HTR-8/SVneo (cell line): ENCODE results near the gene ZNF181.
A peak's percentile ranks its signal among the peaks of the same experiment; 100 is the strongest.
"Not testable (repeated sequence)": the region's sequence is repeated elsewhere in the genome, so short reads cannot be mapped to it uniquely, and the experiment has no call there.

Source experiments
- DNase-seq: peaks from one replicate; pipeline ENCODE4 v3.0.0; 2011; ENCODE audit warnings: low spot score, mixed read lengths; ENCODE audit not compliant: insufficient read length
- FAIRE-seq: peaks from 2 replicates; lab custom pipeline; 2011; peaks lifted over from hg19 to GRCh38; lab: Jason Lieb, UNC

Gene ZNF181

GRCh38 chr19:34733746-34734536 lies at the start of gene ZNF181:
Gene ZNF181, plus strand, starts transcription at chr19:34734243. Its CDS starts 795 bp downstream, at chr19:34735038.
- FAIRE-seq (peak; percentile 20), DNase-seq (peak; percentile 90)

- peak; percentile 51 for FAIRE-seq
- not testable (repeated sequence) for DNase-seq
Measured at GRCh38 chr19:34685266-34685665, 48.8 kb upstream of the ZNF181 start.

- DNase-seq (no peak), FAIRE-seq (no peak)
Measured at GRCh38 chr19:34686455-34686854, 47.6 kb upstream of the ZNF181 start.

- FAIRE-seq (no peak), DNase-seq (no peak)
Measured at GRCh38 chr19:34687348-34687747, 46.7 kb upstream of the ZNF181 start.

- DNase-seq (no peak), FAIRE-seq (no peak)
Measured at GRCh38 chr19:34688592-34688991, 45.5 kb upstream of the ZNF181 start.

- no peak for FAIRE-seq
- no peak for DNase-seq
Measured at GRCh38 chr19:34690372-34690771, 43.7 kb upstream of the ZNF181 start.

- DNase-seq (no peak), FAIRE-seq (no peak)
Measured at GRCh38 chr19:34692549-34692948, 41.5 kb upstream of the ZNF181 start.

GRCh38 chr19:34707661-34708060 lies 26.4 kb upstream of the ZNF181 start:
- FAIRE-seq (no peak), DNase-seq (no peak)

GRCh38 chr19:34711890-34712289 lies 22.2 kb upstream of the ZNF181 start:
- no peak for FAIRE-seq
- no peak for DNase-seq

GRCh38 chr19:34712395-34713261 lies 21.4 kb upstream of the ZNF181 start:
- FAIRE-seq = peak; percentile 77
- DNase-seq = peak; percentile 51

- FAIRE-seq (no peak), DNase-seq (no peak)
Measured at GRCh38 chr19:34713262-34713637, 20.8 kb upstream of the ZNF181 start.

GRCh38 chr19:34715357-34715756 lies 18.7 kb upstream of the ZNF181 start:
- DNase-seq (no peak), FAIRE-seq (no peak)

- DNase-seq (no peak), FAIRE-seq (no peak)
Measured at GRCh38 chr19:34722353-34722752, 11.7 kb upstream of the ZNF181 start.

GRCh38 chr19:34725400-34725799 lies 8.6 kb upstream of the ZNF181 start:
- DNase-seq (no peak), FAIRE-seq (no peak)

GRCh38 chr19:34731019-34731829 lies 2.8 kb upstream of the ZNF181 start:
- DNase-seq (no peak), FAIRE-seq (no peak)

GRCh38 chr19:34731964-34732363 lies 2.1 kb upstream of the ZNF181 start:
- DNase-seq (no peak), FAIRE-seq (no peak)

- FAIRE-seq (no peak), DNase-seq (no peak)
Measured at GRCh38 chr19:34732612-34733211, 1.3 kb upstream of the ZNF181 start.

- no peak for DNase-seq
- FAIRE-seq = no peak
Measured at GRCh38 chr19:34733266-34733745, 737 bp upstream of the ZNF181 start.

GRCh38 chr19:34734537-34735103 lies 577 bp downstream of the ZNF181 start:
- FAIRE-seq = peak; percentile 4
- no peak for DNase-seq
